ENCODE measurements around the gene NEAT1. TPM values are rescaled to one million over a fixed set of nuclear protein-coding genes. Genes with fewer than 3 reads are reported as not detected.

Gene NEAT1
- total and polyA plus RNA-seq, 9 of the 15 experiments (the other 6 are each of a cell fraction or from before 2014, with no cell fraction given), result 20.1 to 389 (median 62.8) TPM

GRCh38 chr11:65493367-65494176, 71.0 kb downstream of the NEAT1 start (continued):
- TF ChIP-seq REST (IDR thresholded peaks at IDR 0.05; ENCODE audit: borderline replicate concordance) (peak; percentile 60), REST (CRISPR knock-in tag; IDR thresholded peaks at IDR 0.05; ENCODE audit: low read depth) (no peak), ZNF785 (CRISPR knock-in tag; IDR thresholded peaks at IDR 0.05) (no peak), E4F1 (CRISPR knock-in tag; IDR thresholded peaks at IDR 0.05; ENCODE audit: borderline replicate concordance) (no peak), TCF3 (CRISPR knock-in tag; IDR thresholded peaks at IDR 0.05) (0 out of 2 replicates have a peak, but pooled peaks have one; percentile 20), ARNT (IDR thresholded peaks at IDR 0.05) (peak in 1 of 2 experiments; percentile 97; a peak in 2 of 4 replicates), TAF1 (IDR thresholded peaks at IDR 0.05; ENCODE audit: control insufficient read depth, extremely low read depth, insufficient read depth, low read length, severe bottlenecking) (peak; percentile 20), GABPA (tag; conservative IDR thresholded peaks at IDR 0.05; ENCODE audit: low read depth) (no peak; the same call in 1 of the 2 replicates), HMG20A (CRISPR knock-in tag; conservative IDR thresholded peaks at IDR 0.05) (no peak), KHSRP (IDR thresholded peaks at IDR 0.05) (no peak), ZKSCAN8 (CRISPR knock-in tag; IDR thresholded peaks at IDR 0.05) (0 out of 2 replicates have a peak, but pooled peaks have one; percentile 20), MNT (conservative IDR thresholded peaks at IDR 0.05) (0 out of 4 replicates have a peak, but pooled peaks of 1 of the 2 experiments have one; percentile 9), ZNF583 (CRISPR knock-in tag; IDR thresholded peaks at IDR 0.05) (0 out of 2 replicates have a peak, but pooled peaks have one; percentile 18), CREM (IDR thresholded peaks at IDR 0.05; ENCODE audit: low read depth) (0 out of 2 replicates have a peak, but pooled peaks have one; percentile 10), DMBX1 (CRISPR knock-in tag; IDR thresholded peaks at IDR 0.05; ENCODE audit: borderline replicate concordance) (peak; percentile 66; the same call in 1 of the 2 replicates)

All from K562 (cell line).